ENCODE data around the gene ST8SIA1. TPM values are rescaled to one million over a fixed set of nuclear protein-coding genes. Genes with fewer than 3 reads are reported as not detected.

Gene ST8SIA1
- total RNA-seq, 1 experiment from 2014 or later, result not detected

GRCh38 chr12:22206111-22206728, 128.3 kb downstream of the ST8SIA1 start:
- Mint-ChIP-seq H3K27ac (peak overlapping the region in 1 of 3 experiments; percentile 25; a peak in 1 of 7 replicates), H3K36me3 (ENCODE audit: insufficient read depth in 1 of 3, low read depth in 3 of 3) (no peaks in the 10 kb centered on the region), H3K4me1 (no peaks in the 10 kb centered on the region), H3K4me3 (no peak overlapping the region), H3K9me3 (peaks cover 3 to 4% of the 10 kb centered on the region in 2 experiments), H3K27me3 (ENCODE audit: low read depth) (peaks cover 2% of the 10 kb centered on the region)
- Histone ChIP-seq H2AK5ac (ENCODE audit: insufficient read length, low read length) (no peak overlapping the region), H4K8ac (replicated peaks; ENCODE audit: insufficient read length, low read depth, low read length) (no peak overlapping the region), H2BK5ac (ENCODE audit: insufficient read length, low read length) (no peak overlapping the region), H2BK15ac (ENCODE audit: low read depth, low read length) (no peak overlapping the region), H3K79me2 (ENCODE audit: insufficient read depth, low read length) (no peaks in the 10 kb centered on the region), H3K18ac (ENCODE audit: insufficient read length, low read depth, low read length) (no peak overlapping the region), H3K23ac (ENCODE audit: insufficient read length, low read depth, low read length) (no peak overlapping the region), H3K27me3 (ENCODE audit: insufficient read depth, low read length) (no peaks in the 10 kb centered on the region), H3K9me3 (ENCODE audit: control insufficient read depth, low read depth, low read length) (no peaks in the 10 kb centered on the region), H3K56ac (ENCODE audit: insufficient read length, low read depth, low read length) (no peak overlapping the region), H2BK20ac (ENCODE audit: low read depth, low read length, poor library complexity, severe bottlenecking) (no peak overlapping the region), H3K14ac (ENCODE audit: insufficient read depth, low read length) (no peak overlapping the region), H2BK120ac (ENCODE audit: low read depth, low read length, poor library complexity, severe bottlenecking) (no peak overlapping the region), H4K91ac (ENCODE audit: insufficient read length, low read depth, low read length) (no peak overlapping the region), H4K20me1 (ENCODE audit: control insufficient read depth, insufficient read depth, insufficient read length) (no peaks in the 10 kb centered on the region), H3K4me1 (ENCODE audit: insufficient read depth, low read length) (no peaks in the 10 kb centered on the region), H3K9ac (ENCODE audit: extremely low read depth, insufficient read length, low read length) (no peak overlapping the region), H3K79me1 (ENCODE audit: insufficient read depth, low read depth, low read length, poor library complexity, severe bottlenecking) (no peaks in the 10 kb centered on the region), H3K27ac (ENCODE audit: insufficient read length, low read depth, low read length) (no peak overlapping the region), H3K23me2 (ENCODE audit: insufficient read length, low read depth, low read length, poor library complexity, severe bottlenecking) (no peaks in the 10 kb centered on the region), H3K4me2 (ENCODE audit: insufficient read depth, insufficient read length, low read length) (no peak overlapping the region), H3T11ph (ENCODE audit: low read length) (no peak overlapping the region), H3K4ac (ENCODE audit: low read depth, low read length) (no peak overlapping the region), H2BK12ac (ENCODE audit: insufficient read length, low read depth, low read length) (no peak overlapping the region), H2AFZ (ENCODE audit: low read length) (no peak overlapping the region), H4K5ac (ENCODE audit: insufficient read length, low read depth, low read length) (no peak overlapping the region)
- WGBS (ENCODE audit: extremely low coverage, insufficient read length, low lambda C conversion rate), result no CpG with 5 or more reads among the region's 6 CpGs
- TF ChIP-seq, protein P1, sequence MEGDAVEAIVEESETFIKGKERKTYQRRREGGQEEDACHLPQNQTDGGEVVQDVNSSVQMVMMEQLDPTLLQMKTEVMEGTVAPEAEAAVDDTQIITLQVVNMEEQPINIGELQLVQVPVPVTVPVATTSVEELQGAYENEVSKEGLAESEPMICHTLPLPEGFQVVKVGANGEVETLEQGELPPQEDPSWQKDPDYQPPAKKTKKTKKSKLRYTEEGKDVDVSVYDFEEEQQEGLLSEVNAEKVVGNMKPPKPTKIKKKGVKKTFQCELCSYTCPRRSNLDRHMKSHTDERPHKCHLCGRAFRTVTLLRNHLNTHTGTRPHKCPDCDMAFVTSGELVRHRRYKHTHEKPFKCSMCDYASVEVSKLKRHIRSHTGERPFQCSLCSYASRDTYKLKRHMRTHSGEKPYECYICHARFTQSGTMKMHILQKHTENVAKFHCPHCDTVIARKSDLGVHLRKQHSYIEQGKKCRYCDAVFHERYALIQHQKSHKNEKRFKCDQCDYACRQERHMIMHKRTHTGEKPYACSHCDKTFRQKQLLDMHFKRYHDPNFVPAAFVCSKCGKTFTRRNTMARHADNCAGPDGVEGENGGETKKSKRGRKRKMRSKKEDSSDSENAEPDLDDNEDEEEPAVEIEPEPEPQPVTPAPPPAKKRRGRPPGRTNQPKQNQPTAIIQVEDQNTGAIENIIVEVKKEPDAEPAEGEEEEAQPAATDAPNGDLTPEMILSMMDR (conservative IDR thresholded peaks at IDR 0.05), result no peak
- DNase-seq, result no peak
